HL-60 (cell line): ENCODE data around the gene SYNGR1.

Experiments
- DNase-seq, 2 experiments: peaks; one replicate each; pipeline ENCODE4 v3.0.0-alpha.2; 2010 to 2020; ENCODE audit warnings: low read depth in 1 of 2, low spot score in 1 of 2
- H3K27ac ChIP-seq: fragments of 250-450 bp; sonication (Bioruptor Pico); replicated peaks from 2 replicates; pipeline ENCODE4 v1.5.1; 2020; ENCODE audit warnings: mild to moderate bottlenecking, moderate library complexity
- H3K27me3 ChIP-seq: fragments of 250-450 bp; sonication (Bioruptor Pico); 2 replicates; pipeline ENCODE4 v1.5.1; 2021; ENCODE audit warnings: mild to moderate bottlenecking, moderate library complexity; ENCODE audit not compliant: insufficient read depth, poor library complexity, severe bottlenecking
- H3K4me3 ChIP-seq: replicated peaks from 2 replicates; pipeline ENCODE4 v1.5.1; 2011; ENCODE audit warnings: mild to moderate bottlenecking, control low read depth, low read length; ENCODE audit not compliant: insufficient read depth
- GABPA ChIP-seq: IDR thresholded peaks from 2 replicates; pipeline ENCODE4 v1.6.1; 2012; ENCODE audit warnings: low read depth
- POLR2AphosphoS5 ChIP-seq: IDR thresholded peaks from 2 replicates; pipeline ENCODE4 v1.6.1; 2012; ENCODE audit warnings: low read depth
- SPI1 ChIP-seq: IDR thresholded peaks from 2 replicates; pipeline ENCODE4 v1.6.1; 2012; ENCODE audit warnings: low read depth, mild to moderate bottlenecking, borderline replicate concordance
- TF ChIP-seq, protein P1 (sequence below): IDR thresholded peaks from one replicate; pipeline ENCODE4 v1.5.1; 2011; ENCODE audit warnings: low read length, control low read depth, inconsistent platforms; ENCODE audit not compliant: insufficient read depth
- TF ChIP-seq, protein P2 (sequence below): IDR thresholded peaks from 2 replicates; pipeline ENCODE4 v1.6.1; 2012; ENCODE audit warnings: low read depth; ENCODE audit not compliant: insufficient replicate concordance

The SYNGR1 gene

DNA sequence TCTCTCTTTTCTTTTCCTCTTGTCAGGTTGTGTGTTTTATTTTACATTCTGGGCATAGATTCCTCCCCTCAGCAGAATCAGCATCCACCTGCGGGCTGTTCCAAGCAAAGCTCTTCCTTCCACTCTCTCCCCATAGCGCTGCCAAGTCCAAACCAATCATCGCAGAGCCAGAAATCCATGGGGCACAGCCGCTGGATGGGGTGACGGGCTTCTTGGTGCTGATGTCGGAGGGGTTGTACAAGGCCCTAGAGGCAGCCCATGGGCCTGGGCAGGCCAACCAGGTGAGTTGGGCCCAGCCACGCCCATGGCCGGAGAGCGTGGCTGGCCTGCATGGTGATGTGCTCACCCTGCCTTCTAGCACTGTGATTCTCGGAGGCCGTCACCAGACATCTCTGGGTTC, 71.9 kb downstream of the SYNGR1 start:
- TF ChIP-seq POLR2AphosphoS5 (no peak), GABPA (no peak), SPI1 (no peak)
- TF ChIP-seq, protein P1, sequence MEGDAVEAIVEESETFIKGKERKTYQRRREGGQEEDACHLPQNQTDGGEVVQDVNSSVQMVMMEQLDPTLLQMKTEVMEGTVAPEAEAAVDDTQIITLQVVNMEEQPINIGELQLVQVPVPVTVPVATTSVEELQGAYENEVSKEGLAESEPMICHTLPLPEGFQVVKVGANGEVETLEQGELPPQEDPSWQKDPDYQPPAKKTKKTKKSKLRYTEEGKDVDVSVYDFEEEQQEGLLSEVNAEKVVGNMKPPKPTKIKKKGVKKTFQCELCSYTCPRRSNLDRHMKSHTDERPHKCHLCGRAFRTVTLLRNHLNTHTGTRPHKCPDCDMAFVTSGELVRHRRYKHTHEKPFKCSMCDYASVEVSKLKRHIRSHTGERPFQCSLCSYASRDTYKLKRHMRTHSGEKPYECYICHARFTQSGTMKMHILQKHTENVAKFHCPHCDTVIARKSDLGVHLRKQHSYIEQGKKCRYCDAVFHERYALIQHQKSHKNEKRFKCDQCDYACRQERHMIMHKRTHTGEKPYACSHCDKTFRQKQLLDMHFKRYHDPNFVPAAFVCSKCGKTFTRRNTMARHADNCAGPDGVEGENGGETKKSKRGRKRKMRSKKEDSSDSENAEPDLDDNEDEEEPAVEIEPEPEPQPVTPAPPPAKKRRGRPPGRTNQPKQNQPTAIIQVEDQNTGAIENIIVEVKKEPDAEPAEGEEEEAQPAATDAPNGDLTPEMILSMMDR, result no peak
- TF ChIP-seq, protein P2, sequence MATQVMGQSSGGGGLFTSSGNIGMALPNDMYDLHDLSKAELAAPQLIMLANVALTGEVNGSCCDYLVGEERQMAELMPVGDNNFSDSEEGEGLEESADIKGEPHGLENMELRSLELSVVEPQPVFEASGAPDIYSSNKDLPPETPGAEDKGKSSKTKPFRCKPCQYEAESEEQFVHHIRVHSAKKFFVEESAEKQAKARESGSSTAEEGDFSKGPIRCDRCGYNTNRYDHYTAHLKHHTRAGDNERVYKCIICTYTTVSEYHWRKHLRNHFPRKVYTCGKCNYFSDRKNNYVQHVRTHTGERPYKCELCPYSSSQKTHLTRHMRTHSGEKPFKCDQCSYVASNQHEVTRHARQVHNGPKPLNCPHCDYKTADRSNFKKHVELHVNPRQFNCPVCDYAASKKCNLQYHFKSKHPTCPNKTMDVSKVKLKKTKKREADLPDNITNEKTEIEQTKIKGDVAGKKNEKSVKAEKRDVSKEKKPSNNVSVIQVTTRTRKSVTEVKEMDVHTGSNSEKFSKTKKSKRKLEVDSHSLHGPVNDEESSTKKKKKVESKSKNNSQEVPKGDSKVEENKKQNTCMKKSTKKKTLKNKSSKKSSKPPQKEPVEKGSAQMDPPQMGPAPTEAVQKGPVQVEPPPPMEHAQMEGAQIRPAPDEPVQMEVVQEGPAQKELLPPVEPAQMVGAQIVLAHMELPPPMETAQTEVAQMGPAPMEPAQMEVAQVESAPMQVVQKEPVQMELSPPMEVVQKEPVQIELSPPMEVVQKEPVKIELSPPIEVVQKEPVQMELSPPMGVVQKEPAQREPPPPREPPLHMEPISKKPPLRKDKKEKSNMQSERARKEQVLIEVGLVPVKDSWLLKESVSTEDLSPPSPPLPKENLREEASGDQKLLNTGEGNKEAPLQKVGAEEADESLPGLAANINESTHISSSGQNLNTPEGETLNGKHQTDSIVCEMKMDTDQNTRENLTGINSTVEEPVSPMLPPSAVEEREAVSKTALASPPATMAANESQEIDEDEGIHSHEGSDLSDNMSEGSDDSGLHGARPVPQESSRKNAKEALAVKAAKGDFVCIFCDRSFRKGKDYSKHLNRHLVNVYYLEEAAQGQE, result no peak
- Histone ChIP-seq H3K27me3 (no peaks in the 10 kb centered on the region), H3K27ac (no peak overlapping the region), H3K4me3 (no peak overlapping the region)
- no peak for DNase-seq

DNA sequence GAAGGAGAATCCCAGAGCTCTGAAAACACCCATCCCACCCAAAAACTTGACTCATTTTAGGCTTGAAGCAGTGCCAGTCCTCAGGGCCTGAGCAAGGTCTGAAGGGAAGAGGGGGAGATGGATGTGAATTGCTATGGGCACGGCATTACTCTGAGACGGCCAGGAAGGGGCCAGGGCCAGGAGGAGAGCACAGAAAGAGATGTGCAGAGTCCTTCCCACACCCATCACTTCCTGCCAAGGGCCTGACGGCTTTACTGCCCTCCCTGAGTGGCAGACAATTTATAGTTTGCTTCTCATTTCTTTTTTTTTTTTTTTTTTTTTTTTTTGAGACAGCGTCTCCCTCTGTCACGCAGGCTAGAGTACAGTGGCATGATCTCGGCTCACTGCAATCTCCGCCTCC, 72.3 kb downstream of the SYNGR1 start:
- no peak overlapping the region for H3K27ac ChIP-seq
- DNase-seq, result no peak
- no peaks in the 10 kb centered on the region for H3K27me3 ChIP-seq
- TF ChIP-seq POLR2AphosphoS5 (no peak), SPI1 (no peak), GABPA (no peak)
- TF ChIP-seq, protein P2, result no peak
- TF ChIP-seq, protein P1, result no peak
- H3K4me3 ChIP-seq, result no peak overlapping the region

DNA sequence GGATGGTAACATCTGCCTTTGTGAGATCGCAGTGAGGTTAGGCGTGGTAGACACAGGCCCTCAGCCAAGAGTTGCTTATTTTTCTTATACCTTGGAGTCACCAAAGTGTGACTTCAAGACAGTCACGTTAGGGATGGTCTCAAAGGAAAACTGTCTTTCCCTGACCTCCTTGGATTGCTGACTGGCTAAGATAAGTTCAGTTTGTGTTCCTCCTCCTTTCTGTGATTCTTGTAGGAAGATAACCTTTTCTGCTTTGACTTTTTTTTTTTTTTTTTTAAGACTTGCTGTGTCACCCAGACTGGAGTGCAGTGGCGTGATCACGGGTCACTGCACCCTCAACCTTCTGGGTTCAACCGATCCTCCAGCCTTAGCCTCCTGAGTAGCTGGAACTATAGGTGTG, 72.9 kb downstream of the SYNGR1 start:
- DNase-seq, result no peak
- no peak overlapping the region for H3K27ac ChIP-seq
- no peaks in the 10 kb centered on the region for H3K27me3 ChIP-seq
- TF ChIP-seq POLR2AphosphoS5 (no peak), GABPA (no peak), SPI1 (no peak)
- TF ChIP-seq, protein P2, result no peak
- TF ChIP-seq, protein P1, result no peak
- no peak overlapping the region for H3K4me3 ChIP-seq
